Liver (tissue), 9 donors: ENCODE data around the gene IGFL1. TPM values are rescaled to one million over a fixed set of nuclear protein-coding genes. Genes with fewer than 3 reads are reported as not detected.

Experiments
- DNase-seq: peaks from one replicate; pipeline ENCODE4 v3.0.0-alpha.2; 2017; ENCODE audit warnings: low spot score
- H3K27ac ChIP-seq, 2 donors: one replicate each; pipeline ENCODE4 v1.7.0; 2013; ENCODE audit warnings: inconsistent platforms in 2 of 2, low read length in 2 of 2, control low read depth in 1 of 2, low read depth in 1 of 2, mild to moderate bottlenecking in 1 of 2
- H3K27me3 ChIP-seq, 4 donors: one replicate each; pipeline versions ENCODE4 v1.6.1 to v1.7.0; 2013; ENCODE audit warnings: low read length in 3 of 4, inconsistent platforms in 1 of 4, mild to moderate bottlenecking in 1 of 4, moderate library complexity in 1 of 4; ENCODE audit not compliant: control insufficient read depth in 4 of 4, insufficient read depth in 4 of 4
- H3K36me3 ChIP-seq, 4 donors: one replicate each; pipeline versions ENCODE4 v1.6.1 to v1.7.0; 2013; ENCODE audit warnings: low read length in 3 of 4, mild to moderate bottlenecking in 3 of 4, low read depth in 1 of 4, moderate library complexity in 1 of 4; ENCODE audit not compliant: control insufficient read depth in 4 of 4, insufficient read depth in 3 of 4
- H3K4me1 ChIP-seq, 4 donors: one replicate each; pipeline versions ENCODE4 v1.6.1 to v1.7.0; 2013; ENCODE audit warnings: low read length in 3 of 4, mild to moderate bottlenecking in 3 of 4, moderate library complexity in 1 of 4; ENCODE audit not compliant: control insufficient read depth in 4 of 4, insufficient read depth in 4 of 4
- H3K4me3 ChIP-seq, 3 donors: one replicate each; pipeline versions ENCODE4 v1.6.1 to v1.7.0; 2013; ENCODE audit warnings: low read length in 3 of 3, control low read depth in 1 of 3, low read depth in 1 of 3, mild to moderate bottlenecking in 1 of 3
- H3K9ac ChIP-seq, 2 donors: one replicate each; pipeline ENCODE4 v1.7.0; 2013; ENCODE audit warnings: low read length in 2 of 2, mild to moderate bottlenecking in 2 of 2, moderate library complexity in 2 of 2, control low read depth in 1 of 2, low read depth in 1 of 2
- H3K9me3 ChIP-seq, 4 donors: one replicate each; pipeline versions ENCODE4 v1.6.1 to v1.7.0; 2013; ENCODE audit warnings: low read length in 3 of 4; ENCODE audit not compliant: control insufficient read depth in 4 of 4
- EGR1 ChIP-seq, 2 donors: IDR thresholded peaks; 2 replicates each; pipeline ENCODE4 v1.6.1; 2016 to 2018; ENCODE audit warnings: antibody characterized with exemption in 2 of 2, low read depth in 2 of 2
- FOXA2 ChIP-seq: IDR thresholded peaks from 2 replicates; pipeline ENCODE4 v1.6.1; 2016; ENCODE audit warnings: antibody characterized with exemption
- GABPA ChIP-seq, 2 donors: IDR thresholded peaks in 1 of 2; conservative IDR thresholded peaks in 1 of 2; 2 replicates each; pipeline ENCODE4 v1.6.1; 2016; ENCODE audit warnings: antibody characterized with exemption in 2 of 2, mild to moderate bottlenecking in 1 of 2, moderate library complexity in 1 of 2
- HNF4A ChIP-seq, 2 donors: conservative IDR thresholded peaks; 2 replicates each; pipeline ENCODE4 v1.6.1; 2016; ENCODE audit warnings: antibody characterized with exemption in 2 of 2, mild to moderate bottlenecking in 2 of 2
- HNF4G ChIP-seq: IDR thresholded peaks from 2 replicates; pipeline ENCODE4 v1.6.1; 2016; ENCODE audit warnings: antibody characterized with exemption
- JUND ChIP-seq, 2 donors: IDR thresholded peaks; 2 replicates each; pipeline ENCODE4 v1.6.1; 2016; ENCODE audit warnings: antibody characterized with exemption in 2 of 2
- NR2F2 ChIP-seq: IDR thresholded peaks from 2 replicates; pipeline ENCODE4 v1.6.1; 2016; ENCODE audit warnings: antibody characterized with exemption
- RAD21 ChIP-seq, 2 donors: IDR thresholded peaks; 2 replicates each; pipeline ENCODE4 v1.6.1; 2016; ENCODE audit warnings: antibody characterized with exemption in 2 of 2, mild to moderate bottlenecking in 2 of 2
- RXRA ChIP-seq, 2 donors: IDR thresholded peaks; 2 replicates each; pipeline ENCODE4 v1.6.1; 2017 to 2018; ENCODE audit warnings: antibody characterized with exemption in 2 of 2, mild to moderate bottlenecking in 1 of 2
- SP1 ChIP-seq: IDR thresholded peaks from 2 replicates; pipeline ENCODE4 v1.6.1; 2018; ENCODE audit warnings: antibody characterized with exemption, mild to moderate bottlenecking
- TAF1 ChIP-seq: conservative IDR thresholded peaks from 2 replicates; pipeline ENCODE4 v1.6.1; 2016; ENCODE audit warnings: antibody characterized with exemption, mild to moderate bottlenecking
- YY1 ChIP-seq: IDR thresholded peaks from 2 replicates; pipeline ENCODE4 v1.6.1; 2016; ENCODE audit warnings: antibody characterized with exemption, mild to moderate bottlenecking
- WGBS: extraction: QIAGEN DNeasy Blood & Tissue Kit; methylation state at CpG from one replicate; pipeline ENCODE4 v1.1.7; 2013; 5-methylcytosine and 5-hydroxymethylcytosine counted together
- polyA plus RNA-seq, 2 donors: library from polyadenylated mRNA; stranded (reverse) in 1 of 2; unstranded in 1 of 2; fragments of 200-250 nt in 1 of 2; fragments of >200 nt in 1 of 2; fragmentation: Nextera tagmentation in 1 of 2; extraction: Ambion mirVana in 1 of 2; gene quantifications; one replicate each; pipeline versions ENCODE4 v1.2.1 to v1.2.3, GENCODE V29; 2013 to 2015
- total RNA-seq, 2 donors: library from RNA; depleted of rRNA; stranded (reverse); fragments of >200 nt; gene quantifications; one replicate each; pipeline ENCODE4 v1.2.3, GENCODE V29; 2014
- TF ChIP-seq, protein P1 (sequence below): fragments of 150-350 bp; IDR thresholded peaks from 2 replicates; pipeline ENCODE4 v1.5.1; 2017; ENCODE audit warnings: improper control_type of control experiment, low read depth, low read length; ENCODE audit not compliant: missing input control
- TF ChIP-seq, protein P2 (sequence below): IDR thresholded peaks from 2 replicates; pipeline ENCODE4 v1.6.1; 2016; ENCODE audit warnings: antibody characterized with exemption
- TF ChIP-seq, protein P3 (sequence below): IDR thresholded peaks from 2 replicates; pipeline ENCODE4 v1.6.1; 2016; ENCODE audit warnings: antibody characterized with exemption
- TF ChIP-seq, protein P4 (sequence below): IDR thresholded peaks from 2 replicates; pipeline ENCODE4 v1.6.1; 2016; ENCODE audit warnings: antibody characterized with exemption, mild to moderate bottlenecking
- TF ChIP-seq, protein P5 (sequence below): IDR thresholded peaks from 2 replicates; pipeline ENCODE4 v1.6.1; 2016; ENCODE audit warnings: antibody characterized with exemption
- donor health status: healthy.
- donor health status: healthy.
- donor health status: healthy.
- donor health status: healthy.
- donor health status: healthy.

IGFL1 gene
- total and polyA plus RNA-seq, 4 donors, result not detected

DNA sequence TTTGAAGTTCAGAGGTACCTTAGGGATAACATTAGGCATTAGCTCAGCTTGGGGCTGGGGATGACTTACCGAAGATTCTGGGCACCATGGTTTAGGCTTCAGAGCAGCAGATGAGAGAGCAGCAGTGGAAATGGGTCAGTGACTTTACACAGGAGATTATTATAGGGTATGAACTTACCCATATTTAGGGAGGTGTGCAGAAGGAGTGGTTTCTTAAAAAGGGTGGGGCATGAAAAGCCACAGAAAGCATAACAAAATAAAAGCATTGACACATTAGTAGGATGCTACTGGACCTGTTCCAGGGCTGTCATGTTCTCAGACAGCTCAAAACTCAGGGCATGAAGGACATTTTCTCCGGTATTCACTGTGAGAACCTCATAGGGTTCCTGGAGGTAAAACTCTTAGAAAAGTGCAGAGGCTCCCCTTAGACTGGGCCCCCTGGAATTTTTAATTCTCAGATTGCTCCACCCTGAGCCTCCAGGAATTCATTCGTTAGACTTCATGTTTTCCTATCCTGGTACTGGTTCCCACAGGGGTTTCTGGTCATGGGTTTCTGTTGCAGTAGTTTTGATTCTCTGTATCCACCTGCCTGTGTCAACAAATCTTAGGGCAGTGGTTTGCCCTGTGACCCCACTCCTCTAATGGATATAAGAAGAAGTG lies 20.7 kb downstream of the IGFL1 start:
- H3K27me3 ChIP-seq, result peaks cover 0 to 3% (median 0%) of the 10 kb centered on the region in 4 donors
- H3K36me3 ChIP-seq, result no peaks in the 10 kb centered on the region
- 54% methylated on average over 3 of the region's 3 CpGs for WGBS
- H3K4me1 ChIP-seq, result no peaks in the 10 kb centered on the region
- H3K4me3 ChIP-seq, result no peak overlapping the region
- no peak for DNase-seq
- H3K9ac ChIP-seq, result no peak overlapping the region
- no peak overlapping the region for H3K27ac ChIP-seq
- TF ChIP-seq RXRA (IDR thresholded peaks at IDR 0.05), result no peak
- TF ChIP-seq, protein P1, sequence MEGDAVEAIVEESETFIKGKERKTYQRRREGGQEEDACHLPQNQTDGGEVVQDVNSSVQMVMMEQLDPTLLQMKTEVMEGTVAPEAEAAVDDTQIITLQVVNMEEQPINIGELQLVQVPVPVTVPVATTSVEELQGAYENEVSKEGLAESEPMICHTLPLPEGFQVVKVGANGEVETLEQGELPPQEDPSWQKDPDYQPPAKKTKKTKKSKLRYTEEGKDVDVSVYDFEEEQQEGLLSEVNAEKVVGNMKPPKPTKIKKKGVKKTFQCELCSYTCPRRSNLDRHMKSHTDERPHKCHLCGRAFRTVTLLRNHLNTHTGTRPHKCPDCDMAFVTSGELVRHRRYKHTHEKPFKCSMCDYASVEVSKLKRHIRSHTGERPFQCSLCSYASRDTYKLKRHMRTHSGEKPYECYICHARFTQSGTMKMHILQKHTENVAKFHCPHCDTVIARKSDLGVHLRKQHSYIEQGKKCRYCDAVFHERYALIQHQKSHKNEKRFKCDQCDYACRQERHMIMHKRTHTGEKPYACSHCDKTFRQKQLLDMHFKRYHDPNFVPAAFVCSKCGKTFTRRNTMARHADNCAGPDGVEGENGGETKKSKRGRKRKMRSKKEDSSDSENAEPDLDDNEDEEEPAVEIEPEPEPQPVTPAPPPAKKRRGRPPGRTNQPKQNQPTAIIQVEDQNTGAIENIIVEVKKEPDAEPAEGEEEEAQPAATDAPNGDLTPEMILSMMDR, result no peak
- TF ChIP-seq EGR1 (IDR thresholded peaks at IDR 0.05; ENCODE audit: low read depth in 2 of 2), result no peak
- no peak for TF ChIP-seq FOXA2
- no peak for TF ChIP-seq TAF1
- TF ChIP-seq, protein P2, sequence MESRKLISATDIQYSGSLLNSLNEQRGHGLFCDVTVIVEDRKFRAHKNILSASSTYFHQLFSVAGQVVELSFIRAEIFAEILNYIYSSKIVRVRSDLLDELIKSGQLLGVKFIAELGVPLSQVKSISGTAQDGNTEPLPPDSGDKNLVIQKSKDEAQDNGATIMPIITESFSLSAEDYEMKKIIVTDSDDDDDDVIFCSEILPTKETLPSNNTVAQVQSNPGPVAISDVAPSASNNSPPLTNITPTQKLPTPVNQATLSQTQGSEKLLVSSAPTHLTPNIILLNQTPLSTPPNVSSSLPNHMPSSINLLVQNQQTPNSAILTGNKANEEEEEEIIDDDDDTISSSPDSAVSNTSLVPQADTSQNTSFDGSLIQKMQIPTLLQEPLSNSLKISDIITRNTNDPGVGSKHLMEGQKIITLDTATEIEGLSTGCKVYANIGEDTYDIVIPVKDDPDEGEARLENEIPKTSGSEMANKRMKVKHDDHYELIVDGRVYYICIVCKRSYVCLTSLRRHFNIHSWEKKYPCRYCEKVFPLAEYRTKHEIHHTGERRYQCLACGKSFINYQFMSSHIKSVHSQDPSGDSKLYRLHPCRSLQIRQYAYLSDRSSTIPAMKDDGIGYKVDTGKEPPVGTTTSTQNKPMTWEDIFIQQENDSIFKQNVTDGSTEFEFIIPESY, result no peak
- TF ChIP-seq, protein P3, sequence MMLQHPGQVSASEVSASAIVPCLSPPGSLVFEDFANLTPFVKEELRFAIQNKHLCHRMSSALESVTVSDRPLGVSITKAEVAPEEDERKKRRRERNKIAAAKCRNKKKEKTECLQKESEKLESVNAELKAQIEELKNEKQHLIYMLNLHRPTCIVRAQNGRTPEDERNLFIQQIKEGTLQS, result no peak
- no peak for TF ChIP-seq JUND (IDR thresholded peaks at IDR 0.05)
- TF ChIP-seq HNF4G, result no peak
- TF ChIP-seq GABPA (IDR thresholded peaks at IDR 0.05 in 1 of 2, conservative IDR thresholded peaks at IDR 0.05 in 1 of 2), result no peak
- TF ChIP-seq, protein P4, sequence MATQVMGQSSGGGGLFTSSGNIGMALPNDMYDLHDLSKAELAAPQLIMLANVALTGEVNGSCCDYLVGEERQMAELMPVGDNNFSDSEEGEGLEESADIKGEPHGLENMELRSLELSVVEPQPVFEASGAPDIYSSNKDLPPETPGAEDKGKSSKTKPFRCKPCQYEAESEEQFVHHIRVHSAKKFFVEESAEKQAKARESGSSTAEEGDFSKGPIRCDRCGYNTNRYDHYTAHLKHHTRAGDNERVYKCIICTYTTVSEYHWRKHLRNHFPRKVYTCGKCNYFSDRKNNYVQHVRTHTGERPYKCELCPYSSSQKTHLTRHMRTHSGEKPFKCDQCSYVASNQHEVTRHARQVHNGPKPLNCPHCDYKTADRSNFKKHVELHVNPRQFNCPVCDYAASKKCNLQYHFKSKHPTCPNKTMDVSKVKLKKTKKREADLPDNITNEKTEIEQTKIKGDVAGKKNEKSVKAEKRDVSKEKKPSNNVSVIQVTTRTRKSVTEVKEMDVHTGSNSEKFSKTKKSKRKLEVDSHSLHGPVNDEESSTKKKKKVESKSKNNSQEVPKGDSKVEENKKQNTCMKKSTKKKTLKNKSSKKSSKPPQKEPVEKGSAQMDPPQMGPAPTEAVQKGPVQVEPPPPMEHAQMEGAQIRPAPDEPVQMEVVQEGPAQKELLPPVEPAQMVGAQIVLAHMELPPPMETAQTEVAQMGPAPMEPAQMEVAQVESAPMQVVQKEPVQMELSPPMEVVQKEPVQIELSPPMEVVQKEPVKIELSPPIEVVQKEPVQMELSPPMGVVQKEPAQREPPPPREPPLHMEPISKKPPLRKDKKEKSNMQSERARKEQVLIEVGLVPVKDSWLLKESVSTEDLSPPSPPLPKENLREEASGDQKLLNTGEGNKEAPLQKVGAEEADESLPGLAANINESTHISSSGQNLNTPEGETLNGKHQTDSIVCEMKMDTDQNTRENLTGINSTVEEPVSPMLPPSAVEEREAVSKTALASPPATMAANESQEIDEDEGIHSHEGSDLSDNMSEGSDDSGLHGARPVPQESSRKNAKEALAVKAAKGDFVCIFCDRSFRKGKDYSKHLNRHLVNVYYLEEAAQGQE, result no peak
- no peak for TF ChIP-seq HNF4A (conservative IDR thresholded peaks at IDR 0.05)
- no peak for TF ChIP-seq NR2F2
- no peak for TF ChIP-seq RAD21 (IDR thresholded peaks at IDR 0.05)
- no peak for TF ChIP-seq YY1
- no peak for TF ChIP-seq SP1
- TF ChIP-seq, protein P5, sequence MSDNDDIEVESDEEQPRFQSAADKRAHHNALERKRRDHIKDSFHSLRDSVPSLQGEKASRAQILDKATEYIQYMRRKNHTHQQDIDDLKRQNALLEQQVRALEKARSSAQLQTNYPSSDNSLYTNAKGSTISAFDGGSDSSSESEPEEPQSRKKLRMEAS, result no peak
- H3K9me3 ChIP-seq, result no peaks in the 10 kb centered on the region
